HEK293 (cell line): Measurements from ENCODE around the gene RNF166.

Experiments
- ZNF501 ChIP-seq: fragments of 450-650 bp; formaldehyde crosslinking; IDR thresholded peaks from 2 replicates; pipeline ENCODE4 v1.5.1; 2016; ENCODE audit warnings: missing biosample characterization, missing genetic modification characterization
- ZNF560 ChIP-seq: fragments of 450-650 bp; formaldehyde crosslinking; IDR thresholded peaks from 2 replicates; pipeline ENCODE4 v1.5.1; 2017; ENCODE audit warnings: missing biosample characterization, missing genetic modification characterization, borderline replicate concordance
- ZNF830 ChIP-seq: fragments of 450-650 bp; IDR thresholded peaks from 2 replicates; pipeline ENCODE4 v1.5.0; 2018; ENCODE audit warnings: missing biosample characterization, missing genetic modification characterization, low read depth, mild to moderate bottlenecking, moderate library complexity
- ZSCAN23 ChIP-seq: fragments of 450-650 bp; formaldehyde crosslinking; IDR thresholded peaks from 2 replicates; pipeline ENCODE4 v1.5.1; 2016; ENCODE audit warnings: missing biosample characterization, missing genetic modification characterization
- TF ChIP-seq, protein P1 (sequence below): fragments of 450-650 bp; formaldehyde crosslinking; IDR thresholded peaks from 2 replicates; pipeline ENCODE4 v1.5.1; 2016; ENCODE audit warnings: missing biosample characterization, missing genetic modification characterization
- TF ChIP-seq, protein P2 (sequence below): fragments of 450-650 bp; formaldehyde crosslinking; IDR thresholded peaks from 2 replicates; pipeline ENCODE4 v1.5.1; 2016; ENCODE audit warnings: missing biosample characterization, missing genetic modification characterization
- TF ChIP-seq, protein P3 (sequence below): fragments of 450-650 bp; formaldehyde crosslinking; IDR thresholded peaks from 2 replicates; pipeline ENCODE4 v1.5.1; 2016; ENCODE audit warnings: missing biosample characterization, missing genetic modification characterization
- TF ChIP-seq, protein P4 (sequence below): fragments of 450-650 bp; formaldehyde crosslinking; IDR thresholded peaks from 2 replicates; pipeline ENCODE4 v1.5.1; 2016; ENCODE audit warnings: missing biosample characterization, missing genetic modification characterization

DNA sequence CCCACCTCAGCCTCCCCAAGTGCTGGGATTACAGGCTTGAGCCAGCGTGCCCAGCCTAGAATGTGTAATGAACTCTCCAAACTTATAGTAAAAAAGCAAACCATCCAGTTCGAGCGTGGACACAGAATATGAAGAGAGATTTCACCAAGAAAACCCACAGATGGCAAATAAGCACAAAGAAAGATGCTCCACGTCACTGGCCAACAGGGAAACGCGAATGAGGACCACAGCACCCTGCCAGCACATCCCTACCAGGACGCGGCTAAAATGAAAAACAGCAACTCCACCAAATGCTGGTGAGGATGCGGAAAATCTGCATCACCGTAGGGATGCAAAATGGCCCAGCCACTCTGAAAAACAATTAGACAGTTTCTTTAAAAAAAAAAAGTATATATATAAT lies 44.7 kb downstream of the RNF166 start:
- TF ChIP-seq, protein P1, sequence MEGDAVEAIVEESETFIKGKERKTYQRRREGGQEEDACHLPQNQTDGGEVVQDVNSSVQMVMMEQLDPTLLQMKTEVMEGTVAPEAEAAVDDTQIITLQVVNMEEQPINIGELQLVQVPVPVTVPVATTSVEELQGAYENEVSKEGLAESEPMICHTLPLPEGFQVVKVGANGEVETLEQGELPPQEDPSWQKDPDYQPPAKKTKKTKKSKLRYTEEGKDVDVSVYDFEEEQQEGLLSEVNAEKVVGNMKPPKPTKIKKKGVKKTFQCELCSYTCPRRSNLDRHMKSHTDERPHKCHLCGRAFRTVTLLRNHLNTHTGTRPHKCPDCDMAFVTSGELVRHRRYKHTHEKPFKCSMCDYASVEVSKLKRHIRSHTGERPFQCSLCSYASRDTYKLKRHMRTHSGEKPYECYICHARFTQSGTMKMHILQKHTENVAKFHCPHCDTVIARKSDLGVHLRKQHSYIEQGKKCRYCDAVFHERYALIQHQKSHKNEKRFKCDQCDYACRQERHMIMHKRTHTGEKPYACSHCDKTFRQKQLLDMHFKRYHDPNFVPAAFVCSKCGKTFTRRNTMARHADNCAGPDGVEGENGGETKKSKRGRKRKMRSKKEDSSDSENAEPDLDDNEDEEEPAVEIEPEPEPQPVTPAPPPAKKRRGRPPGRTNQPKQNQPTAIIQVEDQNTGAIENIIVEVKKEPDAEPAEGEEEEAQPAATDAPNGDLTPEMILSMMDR, result no peak
- TF ChIP-seq, protein P2, sequence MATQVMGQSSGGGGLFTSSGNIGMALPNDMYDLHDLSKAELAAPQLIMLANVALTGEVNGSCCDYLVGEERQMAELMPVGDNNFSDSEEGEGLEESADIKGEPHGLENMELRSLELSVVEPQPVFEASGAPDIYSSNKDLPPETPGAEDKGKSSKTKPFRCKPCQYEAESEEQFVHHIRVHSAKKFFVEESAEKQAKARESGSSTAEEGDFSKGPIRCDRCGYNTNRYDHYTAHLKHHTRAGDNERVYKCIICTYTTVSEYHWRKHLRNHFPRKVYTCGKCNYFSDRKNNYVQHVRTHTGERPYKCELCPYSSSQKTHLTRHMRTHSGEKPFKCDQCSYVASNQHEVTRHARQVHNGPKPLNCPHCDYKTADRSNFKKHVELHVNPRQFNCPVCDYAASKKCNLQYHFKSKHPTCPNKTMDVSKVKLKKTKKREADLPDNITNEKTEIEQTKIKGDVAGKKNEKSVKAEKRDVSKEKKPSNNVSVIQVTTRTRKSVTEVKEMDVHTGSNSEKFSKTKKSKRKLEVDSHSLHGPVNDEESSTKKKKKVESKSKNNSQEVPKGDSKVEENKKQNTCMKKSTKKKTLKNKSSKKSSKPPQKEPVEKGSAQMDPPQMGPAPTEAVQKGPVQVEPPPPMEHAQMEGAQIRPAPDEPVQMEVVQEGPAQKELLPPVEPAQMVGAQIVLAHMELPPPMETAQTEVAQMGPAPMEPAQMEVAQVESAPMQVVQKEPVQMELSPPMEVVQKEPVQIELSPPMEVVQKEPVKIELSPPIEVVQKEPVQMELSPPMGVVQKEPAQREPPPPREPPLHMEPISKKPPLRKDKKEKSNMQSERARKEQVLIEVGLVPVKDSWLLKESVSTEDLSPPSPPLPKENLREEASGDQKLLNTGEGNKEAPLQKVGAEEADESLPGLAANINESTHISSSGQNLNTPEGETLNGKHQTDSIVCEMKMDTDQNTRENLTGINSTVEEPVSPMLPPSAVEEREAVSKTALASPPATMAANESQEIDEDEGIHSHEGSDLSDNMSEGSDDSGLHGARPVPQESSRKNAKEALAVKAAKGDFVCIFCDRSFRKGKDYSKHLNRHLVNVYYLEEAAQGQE (tag by site-specific recombination), result no peak
- TF ChIP-seq ZNF501 (tag by site-specific recombination), result no peak
- TF ChIP-seq, protein P3, sequence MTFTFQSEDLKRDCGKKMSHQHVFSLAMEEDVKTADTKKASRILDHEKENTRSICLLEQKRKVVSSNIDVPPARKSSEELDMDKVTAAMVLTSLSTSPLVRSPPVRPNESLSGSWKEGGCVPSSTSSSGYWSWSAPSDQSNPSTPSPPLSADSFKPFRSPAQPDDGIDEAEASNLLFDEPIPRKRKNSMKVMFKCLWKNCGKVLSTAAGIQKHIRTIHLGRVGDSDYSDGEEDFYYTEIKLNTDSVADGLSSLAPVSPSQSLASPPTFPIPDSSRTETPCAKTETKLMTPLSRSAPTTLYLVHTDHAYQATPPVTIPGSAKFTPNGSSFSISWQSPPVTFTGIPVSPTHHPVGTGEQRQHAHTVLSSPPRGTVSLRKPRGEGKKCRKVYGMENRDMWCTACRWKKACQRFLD, result no peak
- no peak for TF ChIP-seq ZSCAN23
- TF ChIP-seq, protein P4, sequence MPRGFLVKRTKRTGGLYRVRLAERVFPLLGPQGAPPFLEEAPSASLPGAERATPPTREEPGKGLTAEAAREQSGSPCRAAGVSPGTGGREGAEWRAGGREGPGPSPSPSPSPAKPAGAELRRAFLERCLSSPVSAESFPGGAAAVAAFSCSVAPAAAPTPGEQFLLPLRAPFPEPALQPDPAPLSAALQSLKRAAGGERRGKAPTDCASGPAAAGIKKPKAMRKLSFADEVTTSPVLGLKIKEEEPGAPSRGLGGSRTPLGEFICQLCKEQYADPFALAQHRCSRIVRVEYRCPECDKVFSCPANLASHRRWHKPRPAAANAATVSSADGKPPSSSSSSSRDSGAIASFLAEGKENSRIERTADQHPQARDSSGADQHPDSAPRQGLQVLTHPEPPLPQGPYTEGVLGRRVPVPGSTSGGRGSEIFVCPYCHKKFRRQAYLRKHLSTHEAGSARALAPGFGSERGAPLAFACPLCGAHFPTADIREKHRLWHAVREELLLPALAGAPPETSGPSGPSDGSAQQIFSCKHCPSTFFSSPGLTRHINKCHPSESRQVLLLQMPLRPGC (tag by site-specific recombination), result no peak
- no peak for TF ChIP-seq ZNF830
- TF ChIP-seq ZNF560 (tag by site-specific recombination), result no peak
